HepG2 (cell line): ENCODE results near the gene HMBS. TPM values are rescaled to one million over a fixed set of nuclear protein-coding genes. Genes with fewer than 3 reads are reported as not detected.

Experiments
- ATF3 ChIP-seq: sonication (generic); formaldehyde crosslinking; IDR thresholded peaks from 2 replicates; pipeline ENCODE4 v1.4.0; 2020; ENCODE audit warnings: missing genetic modification reagents
- FOXK2 ChIP-seq: fragments of 450-650 bp; IDR thresholded peaks from 2 replicates; pipeline ENCODE4 v1.6.1; 2016
- HDAC1 ChIP-seq: sonication (generic); formaldehyde crosslinking; IDR thresholded peaks from 2 replicates; pipeline ENCODE4 v1.5.1; 2020; ENCODE audit warnings: mild to moderate bottlenecking, missing genetic modification reagents
- HIVEP1 ChIP-seq: sonication (generic); formaldehyde crosslinking; IDR thresholded peaks from 2 replicates; pipeline ENCODE4 v1.4.0; 2020; ENCODE audit warnings: mild to moderate bottlenecking, missing genetic modification reagents
- IKZF5 ChIP-seq: IDR thresholded peaks from 2 replicates; pipeline ENCODE4 v1.6.1; 2018; ENCODE audit warnings: missing genetic modification reagents, mild to moderate bottlenecking, missing compliant biosample characterization
- ISX ChIP-seq: sonication (generic); formaldehyde crosslinking; conservative IDR thresholded peaks from 2 replicates; pipeline ENCODE4 v1.5.0; 2020; ENCODE audit warnings: missing genetic modification reagents
- MAFK ChIP-seq, 2 experiments: IDR thresholded peaks in 1 of 2; conservative IDR thresholded peaks in 1 of 2; 2 replicates each; pipeline ENCODE4 v1.6.1; 2011; ENCODE audit warnings: improper control_type of control experiment in 2 of 2, low read length in 2 of 2
- MATR3 ChIP-seq: sonication (generic); formaldehyde crosslinking; IDR thresholded peaks from 2 replicates; pipeline ENCODE4 v1.4.0; 2020; ENCODE audit warnings: missing genetic modification reagents
- POGZ ChIP-seq: sonication (generic); formaldehyde crosslinking; IDR thresholded peaks from 2 replicates; pipeline ENCODE4 v1.4.0; 2020; ENCODE audit warnings: mild to moderate bottlenecking, missing genetic modification reagents
- PRPF4 ChIP-seq: fragments of 200-400 bp; formaldehyde crosslinking; IDR thresholded peaks from 2 replicates; pipeline ENCODE4 v1.6.1; 2016; ENCODE audit warnings: low read length, low read depth; ENCODE audit not compliant: poor library complexity, severe bottlenecking
- SMARCE1 ChIP-seq: fragments of 450-650 bp; IDR thresholded peaks from 2 replicates; pipeline ENCODE4 v1.6.1; 2017; ENCODE audit warnings: borderline replicate concordance
- STAT6 ChIP-seq: sonication (generic); formaldehyde crosslinking; IDR thresholded peaks from 2 replicates; pipeline ENCODE4 v1.4.0; 2020; ENCODE audit warnings: missing genetic modification reagents, mild to moderate bottlenecking, borderline replicate concordance
- XRCC5 ChIP-seq: fragments of 200-400 bp; formaldehyde crosslinking; optimal IDR thresholded peaks from 2 replicates; pipeline ENCODE3; 2017; ENCODE audit warnings: mild to moderate bottlenecking, low read length
- ZNF207 ChIP-seq: fragments of 450-650 bp; IDR thresholded peaks from 2 replicates; pipeline ENCODE4 v1.6.1; 2016; ENCODE audit warnings: antibody characterized with exemption, borderline replicate concordance
- ZNF24 ChIP-seq: fragments of 450-650 bp; IDR thresholded peaks from 2 replicates; pipeline ENCODE4 v1.6.1; 2017; ENCODE audit warnings: antibody characterized with exemption, mild to moderate bottlenecking
- ZNF430 ChIP-seq: sonication (generic); formaldehyde crosslinking; IDR thresholded peaks from 2 replicates; pipeline ENCODE4 v1.9.0; 2021; ENCODE audit warnings: mild to moderate bottlenecking, missing genetic modification reagents
- ZNF501 ChIP-seq: sonication (generic); formaldehyde crosslinking; IDR thresholded peaks from 2 replicates; pipeline ENCODE4 v1.5.1; 2020; ENCODE audit warnings: mild to moderate bottlenecking, moderate library complexity, missing genetic modification reagents
- ZNF567 ChIP-seq: sonication (generic); formaldehyde crosslinking; IDR thresholded peaks from 2 replicates; pipeline ENCODE4 v1.8.1; 2023; ENCODE audit warnings: mild to moderate bottlenecking, missing genetic modification reagents, borderline replicate concordance
- ZNF607 ChIP-seq: sonication (generic); formaldehyde crosslinking; IDR thresholded peaks from 2 replicates; pipeline ENCODE4 v1.5.1; 2020; ENCODE audit warnings: missing genetic modification reagents, mild to moderate bottlenecking, borderline replicate concordance
- ZNF773 ChIP-seq: sonication (generic); formaldehyde crosslinking; IDR thresholded peaks from 2 replicates; pipeline ENCODE4 v1.4.0; 2020; ENCODE audit warnings: missing genetic modification reagents, borderline replicate concordance
- ZSCAN20 ChIP-seq: sonication (generic); formaldehyde crosslinking; IDR thresholded peaks from 2 replicates; pipeline ENCODE4 v1.4.0; 2020; ENCODE audit warnings: missing genetic modification reagents, mild to moderate bottlenecking, borderline replicate concordance
- ZSCAN5A ChIP-seq: sonication (generic); formaldehyde crosslinking; IDR thresholded peaks from 2 replicates; pipeline ENCODE4 v1.8.0; 2022; ENCODE audit warnings: mild to moderate bottlenecking, missing genetic modification reagents, borderline replicate concordance
- ZXDC ChIP-seq: sonication (generic); formaldehyde crosslinking; IDR thresholded peaks from 2 replicates; pipeline ENCODE4 v1.5.0; 2020; ENCODE audit warnings: mild to moderate bottlenecking, missing genetic modification reagents
- polyA plus RNA-seq, 8 experiments: library from polyadenylated mRNA; depleted of rRNA in 3 of 8; stranded (reverse) in 7 of 8; unstranded in 1 of 8; fragments of >200 nt; fragmentation: Illumina TruSeq in 4 of 8; extraction: Trizol in 4 of 8; gene quantifications; 2 replicates each; pipeline versions ENCODE4 v1.2.1 to v1.2.3, GENCODE V29; 2011 to 2016; ENCODE audit warnings: low read depth in 4 of 8, missing spikeins in 1 of 8, mixed read lengths in 1 of 8; ENCODE audit not compliant: insufficient read depth in 1 of 8
- total RNA-seq, 5 experiments: library from RNA; depleted of rRNA; stranded (reverse); fragments of >200 nt; fragmentation: Illumina TruSeq; extraction: Trizol; gene quantifications; 2 replicates each; pipeline ENCODE4 v1.2.3, GENCODE V29; 2016; ENCODE audit warnings: low read depth in 1 of 5

The HMBS gene
- total and polyA plus RNA-seq, 2 of the 13 experiments (the other 11 are each of a cell fraction or from before 2014, with no cell fraction given) = 9.4 to 46.9 TPM

- TF ChIP-seq IKZF5 (CRISPR knock-in tag) (0 out of 2 replicates have a peak, but pooled peaks have one; percentile 20), PRPF4 (no peak), FOXK2 (peak; percentile 86), ISX (CRISPR knock-in tag) (no peak), ZNF24 (no peak), ZSCAN5A (CRISPR knock-in tag) (no peak), ZNF567 (CRISPR knock-in tag) (no peak), HDAC1 (CRISPR knock-in tag) (peak; percentile 70), XRCC5 (no peak), ZNF607 (CRISPR knock-in tag) (no peak), HIVEP1 (no peak), ZNF207 (no peak), ZXDC (CRISPR knock-in tag) (no peak), ATF3 (no peak), MATR3 (CRISPR knock-in tag) (no peak), STAT6 (CRISPR knock-in tag) (no peak), SMARCE1 (no peak), MAFK (conservative IDR thresholded peaks at IDR 0.05 in 1 of 2, IDR thresholded peaks at IDR 0.05 in 1 of 2; ENCODE audit: low read length in 2 of 2) (peak; percentile 38 to 52; a peak in 1 of 4 replicates), ZNF430 (CRISPR knock-in tag) (no peak), ZSCAN20 (CRISPR knock-in tag) (no peak), ZNF501 (no peak), ZNF773 (CRISPR knock-in tag) (no peak), POGZ (CRISPR knock-in tag) (peak; percentile 39; the same call in 1 of the 2 replicates)
Measured at GRCh38 chr11:119108857-119109221, 24.2 kb downstream of the HMBS start (continued).
